Tibial artery (tissue), 4 donors: Measurements from ENCODE around the gene ARHGAP25.

Experiments used
- DNase-seq, 2 donors: peaks; one replicate each; pipeline ENCODE4 v3.0.0-alpha.2; 2019
- H3K27ac ChIP-seq, 2 donors: fragments of 200-600 bp; sonication (generic) in 1 of 2; 1 replicate in 1 of 2; 2 replicates in 1 of 2; pipeline ENCODE4 v1.5.1; 2018 to 2019; ENCODE audit warnings: mild to moderate bottlenecking in 1 of 2
- H3K27me3 ChIP-seq, 2 donors: fragments of 200-600 bp; sonication (generic) in 1 of 2; one replicate each; pipeline versions ENCODE4 v1.5.1 to v1.6.0; 2016 to 2019
- H3K36me3 ChIP-seq, 3 donors: fragments of 200-600 bp; sonication (generic) in 2 of 3; one replicate each; pipeline ENCODE4 v1.5.1; 2016 to 2019; ENCODE audit warnings: mild to moderate bottlenecking in 2 of 3
- H3K4me1 ChIP-seq, 4 donors: fragments of 200-600 bp; sonication (generic) in 2 of 4; 1 replicate in 3 of 4; 2 replicates in 1 of 4; pipeline ENCODE4 v1.5.1; 2016 to 2019
- H3K4me3 ChIP-seq, 2 donors: fragments of 200-600 bp; sonication (generic) in 1 of 2; 1 replicate in 1 of 2; 2 replicates in 1 of 2; pipeline ENCODE4 v1.5.1; 2018 to 2019; ENCODE audit warnings: mild to moderate bottlenecking in 2 of 2
- H3K9me3 ChIP-seq, 3 donors: fragments of 200-600 bp; sonication (generic) in 1 of 3; one replicate each; pipeline ENCODE4 v1.5.1; 2016 to 2019
- intact Hi-C: fragments of 100-400 bp; cut with DNase I; formaldehyde crosslinking; loops from one replicate; pipeline ENCODE4 v1.15.0; 2023; ENCODE audit warnings: low total_unique reads
- TF ChIP-seq, protein P1 (sequence below), 2 experiments: fragments of 200-600 bp in 1 of 2; fragments of 450-650 bp in 1 of 2; IDR thresholded peaks; one replicate each; pipeline ENCODE4 v1.5.1; 2017 to 2019; ENCODE audit warnings: antibody characterized with exemption in 2 of 2, mild to moderate bottlenecking in 1 of 2, moderate library complexity in 1 of 2

The ARHGAP25 gene, protein sequence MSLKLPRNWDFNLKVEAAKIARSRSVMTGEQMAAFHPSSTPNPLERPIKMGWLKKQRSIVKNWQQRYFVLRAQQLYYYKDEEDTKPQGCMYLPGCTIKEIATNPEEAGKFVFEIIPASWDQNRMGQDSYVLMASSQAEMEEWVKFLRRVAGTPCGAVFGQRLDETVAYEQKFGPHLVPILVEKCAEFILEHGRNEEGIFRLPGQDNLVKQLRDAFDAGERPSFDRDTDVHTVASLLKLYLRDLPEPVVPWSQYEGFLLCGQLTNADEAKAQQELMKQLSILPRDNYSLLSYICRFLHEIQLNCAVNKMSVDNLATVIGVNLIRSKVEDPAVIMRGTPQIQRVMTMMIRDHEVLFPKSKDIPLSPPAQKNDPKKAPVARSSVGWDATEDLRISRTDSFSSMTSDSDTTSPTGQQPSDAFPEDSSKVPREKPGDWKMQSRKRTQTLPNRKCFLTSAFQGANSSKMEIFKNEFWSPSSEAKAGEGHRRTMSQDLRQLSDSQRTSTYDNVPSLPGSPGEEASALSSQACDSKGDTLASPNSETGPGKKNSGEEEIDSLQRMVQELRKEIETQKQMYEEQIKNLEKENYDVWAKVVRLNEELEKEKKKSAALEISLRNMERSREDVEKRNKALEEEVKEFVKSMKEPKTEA

DNA sequence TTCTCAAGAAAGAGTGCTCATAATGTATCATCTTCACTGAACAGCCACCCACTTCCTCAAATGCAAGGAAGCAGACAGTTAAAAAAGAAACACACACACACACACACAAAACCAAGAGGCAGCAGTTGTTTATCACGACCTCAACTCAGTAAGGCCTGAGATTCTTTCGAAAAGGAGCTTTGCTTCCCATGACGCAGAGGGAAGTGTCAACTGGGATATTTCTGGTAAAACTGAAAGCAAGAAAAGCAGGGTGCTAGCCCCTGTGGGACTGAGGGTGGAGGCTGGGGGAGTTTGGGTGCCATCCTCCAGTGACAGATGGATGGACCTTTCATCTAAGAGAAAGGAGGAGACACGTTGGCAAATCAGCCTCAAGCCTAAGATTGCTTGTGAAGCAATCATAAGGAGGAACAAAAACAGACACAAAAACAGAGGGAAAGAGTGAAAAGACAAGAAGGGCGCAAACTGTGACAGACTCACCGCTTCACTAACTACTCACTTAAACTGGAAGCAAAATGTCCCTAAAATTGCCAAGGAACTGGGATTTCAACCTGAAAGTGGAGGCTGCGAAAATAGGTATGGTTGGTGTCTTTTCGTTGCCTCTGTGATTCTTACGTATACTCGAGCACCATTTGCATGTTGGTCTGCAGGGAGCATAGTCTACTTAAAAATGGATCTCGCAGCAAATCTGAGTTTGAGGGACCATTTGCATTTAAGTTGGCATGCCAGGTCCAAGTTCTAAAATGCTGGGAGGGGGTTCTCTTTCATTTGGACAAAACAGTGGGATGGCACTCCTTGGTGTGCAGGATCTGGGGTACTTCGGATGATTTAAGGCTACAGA lies at the start of gene ARHGAP25:
TSS of gene ARHGAP25 (plus strand) at position 124 of the 838 bp plus-strand sequence. CDS start at position 513, 389 bp downstream.
- H3K36me3 ChIP-seq, result no peaks in the 10 kb centered on the region
- peak within 1 kb of the TSS; percentile 22 to 36 for H3K4me3 ChIP-seq
- intact Hi-C loops, result no loop called here
- no peaks in the 10 kb centered on the region for H3K27me3 ChIP-seq
- DNase-seq, result no peak
- H3K9me3 ChIP-seq, result no peaks in the 10 kb centered on the region
- TF ChIP-seq, protein P1, sequence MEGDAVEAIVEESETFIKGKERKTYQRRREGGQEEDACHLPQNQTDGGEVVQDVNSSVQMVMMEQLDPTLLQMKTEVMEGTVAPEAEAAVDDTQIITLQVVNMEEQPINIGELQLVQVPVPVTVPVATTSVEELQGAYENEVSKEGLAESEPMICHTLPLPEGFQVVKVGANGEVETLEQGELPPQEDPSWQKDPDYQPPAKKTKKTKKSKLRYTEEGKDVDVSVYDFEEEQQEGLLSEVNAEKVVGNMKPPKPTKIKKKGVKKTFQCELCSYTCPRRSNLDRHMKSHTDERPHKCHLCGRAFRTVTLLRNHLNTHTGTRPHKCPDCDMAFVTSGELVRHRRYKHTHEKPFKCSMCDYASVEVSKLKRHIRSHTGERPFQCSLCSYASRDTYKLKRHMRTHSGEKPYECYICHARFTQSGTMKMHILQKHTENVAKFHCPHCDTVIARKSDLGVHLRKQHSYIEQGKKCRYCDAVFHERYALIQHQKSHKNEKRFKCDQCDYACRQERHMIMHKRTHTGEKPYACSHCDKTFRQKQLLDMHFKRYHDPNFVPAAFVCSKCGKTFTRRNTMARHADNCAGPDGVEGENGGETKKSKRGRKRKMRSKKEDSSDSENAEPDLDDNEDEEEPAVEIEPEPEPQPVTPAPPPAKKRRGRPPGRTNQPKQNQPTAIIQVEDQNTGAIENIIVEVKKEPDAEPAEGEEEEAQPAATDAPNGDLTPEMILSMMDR (IDR thresholded peaks at IDR 0.05), result no peak
- H3K4me1 ChIP-seq, result no peaks in the 10 kb centered on the region
- no peak within 1 kb of the TSS for H3K27ac ChIP-seq

DNA sequence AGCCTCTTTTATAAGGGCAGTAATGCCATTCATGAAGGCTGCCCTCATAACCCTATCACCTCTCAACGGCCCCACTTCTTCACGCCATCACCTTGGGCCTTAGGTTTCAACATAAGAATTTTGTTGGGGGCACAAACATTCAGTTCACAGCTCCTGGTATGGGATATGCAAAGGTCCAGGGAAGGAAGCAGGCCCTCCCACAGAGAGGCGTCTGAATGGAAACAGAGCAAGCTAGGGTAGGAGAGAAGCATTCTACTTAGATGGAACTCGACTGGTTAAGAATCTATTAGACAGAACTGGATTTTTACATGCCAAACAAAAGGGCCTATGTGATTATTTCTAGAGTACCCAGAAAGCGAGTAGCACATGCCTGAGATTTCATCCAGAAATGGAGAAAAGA lies 48.4 kb upstream of the ARHGAP25 start:
- Histone ChIP-seq H3K27ac (no peak overlapping the region), H3K36me3 (no peaks in the 10 kb centered on the region), H3K27me3 (no peaks in the 10 kb centered on the region), H3K4me3 (no peak overlapping the region), H3K4me1 (no peaks in the 10 kb centered on the region), H3K9me3 (no peaks in the 10 kb centered on the region)
- TF ChIP-seq, protein P1 (IDR thresholded peaks at IDR 0.05), result no peak
- intact Hi-C loops, result no loop called here
- no peak for DNase-seq

DNA sequence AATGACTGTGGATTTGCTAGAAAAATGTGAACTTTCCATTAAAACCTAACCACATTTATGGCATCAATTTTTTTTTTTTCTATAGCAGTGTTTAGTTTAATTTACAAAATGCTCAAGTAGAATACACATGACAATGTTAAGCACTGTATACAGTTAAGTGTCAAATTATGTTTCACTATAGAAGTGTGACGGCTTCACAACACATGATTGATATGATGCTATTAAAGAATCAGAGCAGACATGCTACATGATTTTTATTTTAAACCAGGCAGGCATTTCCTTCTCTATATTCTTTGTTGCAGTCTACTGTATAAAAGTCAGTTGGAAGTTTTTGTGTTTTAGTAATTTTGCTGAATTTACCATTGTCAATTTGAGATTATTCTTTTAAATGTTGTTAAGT lies 47.6 kb upstream of the ARHGAP25 start:
- DNase-seq, result no peak
- Histone ChIP-seq H3K4me1 (no peaks in the 10 kb centered on the region), H3K36me3 (no peaks in the 10 kb centered on the region), H3K27ac (no peak overlapping the region), H3K9me3 (no peaks in the 10 kb centered on the region), H3K27me3 (no peaks in the 10 kb centered on the region), H3K4me3 (no peak overlapping the region)
- TF ChIP-seq, protein P1 (IDR thresholded peaks at IDR 0.05), result no peak
- intact Hi-C loops, result no loop called here

DNA sequence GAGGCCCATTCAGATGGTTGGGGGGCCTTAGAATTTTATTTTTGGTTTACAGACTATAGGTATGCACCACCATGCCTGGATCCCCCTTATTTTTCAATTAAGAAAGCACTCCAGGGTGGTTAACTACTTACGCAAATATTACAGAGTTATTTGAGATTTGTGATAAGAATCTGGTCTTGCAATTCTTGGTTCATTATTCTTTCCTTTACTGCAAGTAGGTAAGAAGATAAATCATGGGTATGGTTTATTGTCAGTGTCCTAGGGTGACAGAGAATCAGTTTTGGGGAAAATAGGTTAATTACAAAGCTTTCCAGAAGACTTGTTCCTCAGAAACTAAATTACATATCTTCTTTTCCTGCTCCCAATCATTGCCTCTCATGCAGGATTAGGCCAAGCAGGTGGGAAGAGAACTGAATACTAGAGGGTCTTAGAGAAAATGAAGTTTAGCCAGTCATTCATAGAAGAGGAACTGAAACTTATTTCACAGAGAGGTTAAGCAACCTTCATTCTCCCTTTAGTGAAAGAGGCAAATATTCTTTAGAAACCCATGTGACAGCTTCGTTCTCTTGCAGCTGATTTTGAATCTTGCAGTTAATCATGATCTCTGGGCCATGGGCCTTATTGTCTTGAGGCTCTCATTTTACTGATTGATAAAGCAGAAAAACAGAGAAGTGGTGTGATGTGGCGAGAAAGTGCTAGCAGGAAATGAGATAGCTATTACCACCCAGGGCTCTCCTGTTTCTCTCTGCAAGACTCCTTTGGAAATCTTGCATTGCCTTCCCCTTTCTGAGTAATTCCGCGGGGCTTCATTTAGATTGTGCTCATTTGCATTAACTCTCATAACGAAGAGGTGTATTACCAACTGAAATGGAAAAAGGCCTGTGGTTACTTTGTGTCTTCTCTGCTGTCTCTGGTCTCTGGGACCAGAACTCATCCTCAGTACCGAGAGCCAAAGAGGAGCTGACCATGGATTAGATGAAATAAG lies 44.8 kb upstream of the ARHGAP25 start:
- no peak overlapping the region for H3K4me3 ChIP-seq
- H3K4me1 ChIP-seq, result no peaks in the 10 kb centered on the region
- no peaks in the 10 kb centered on the region for H3K9me3 ChIP-seq
- intact Hi-C loops, result no loop called here
- no peak overlapping the region for H3K27ac ChIP-seq
- H3K27me3 ChIP-seq, result peaks cover 0 to 4% of the 10 kb centered on the region in 2 donors
- TF ChIP-seq, protein P1 (IDR thresholded peaks at IDR 0.05), result no peak
- DNase-seq, result no peak
- H3K36me3 ChIP-seq, result no peaks in the 10 kb centered on the region

DNA sequence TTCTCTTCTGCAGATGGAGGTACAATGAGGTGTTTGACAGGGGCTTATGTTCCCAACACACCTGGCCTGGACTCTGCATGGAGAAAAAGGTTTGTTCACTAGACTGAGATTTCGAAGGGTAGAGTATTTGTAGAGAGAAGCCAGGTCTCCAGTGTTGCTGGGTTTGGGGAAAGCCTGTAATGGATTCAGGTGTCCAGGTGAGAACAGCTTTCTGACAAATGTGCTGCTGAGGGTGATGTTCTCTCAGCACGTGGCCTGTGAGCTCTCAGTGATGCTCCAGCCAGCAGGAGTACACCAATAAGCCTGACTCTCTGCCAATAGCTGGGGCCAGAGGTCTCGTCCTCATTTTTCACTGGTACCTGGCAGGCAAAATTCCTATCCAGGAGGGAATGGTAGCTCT lies 43.8 kb upstream of the ARHGAP25 start:
- H3K4me3 ChIP-seq, result no peak overlapping the region
- peaks cover 0 to 9% of the 10 kb centered on the region in 2 donors for H3K27me3 ChIP-seq
- no peaks in the 10 kb centered on the region for H3K9me3 ChIP-seq
- no peak for DNase-seq
- TF ChIP-seq, protein P1 (IDR thresholded peaks at IDR 0.05), result no peak
- intact Hi-C loops, result no loop called here
- H3K36me3 ChIP-seq, result no peaks in the 10 kb centered on the region
- no peak overlapping the region for H3K27ac ChIP-seq
- no peaks in the 10 kb centered on the region for H3K4me1 ChIP-seq
